Lung microvascular endothelial cell (primary cell): ENCODE results near the gene AMBRA1. TPM values are rescaled to one million over a fixed set of nuclear protein-coding genes. Genes with fewer than 3 reads are reported as not detected.
"Not testable (repeated sequence)": the region's sequence is repeated elsewhere in the genome, so short reads cannot be mapped to it uniquely, and the experiment has no call there.

ENCODE experiments used
- DNase-seq, 2 donors: peaks; one replicate each; pipeline versions ENCODE4 v3.0.0 to v3.0.0-alpha.2; 2010; ENCODE audit warnings: low read depth in 2 of 2
- total RNA-seq: library from RNA; depleted of rRNA; stranded (reverse); fragments of >200 nt; gene quantifications from 2 replicates; pipeline ENCODE4 v1.2.1, GENCODE V29; 2014

AMBRA1 gene
- total RNA-seq, 1 donor from 2014 or later, result 15.3 TPM

DNA sequence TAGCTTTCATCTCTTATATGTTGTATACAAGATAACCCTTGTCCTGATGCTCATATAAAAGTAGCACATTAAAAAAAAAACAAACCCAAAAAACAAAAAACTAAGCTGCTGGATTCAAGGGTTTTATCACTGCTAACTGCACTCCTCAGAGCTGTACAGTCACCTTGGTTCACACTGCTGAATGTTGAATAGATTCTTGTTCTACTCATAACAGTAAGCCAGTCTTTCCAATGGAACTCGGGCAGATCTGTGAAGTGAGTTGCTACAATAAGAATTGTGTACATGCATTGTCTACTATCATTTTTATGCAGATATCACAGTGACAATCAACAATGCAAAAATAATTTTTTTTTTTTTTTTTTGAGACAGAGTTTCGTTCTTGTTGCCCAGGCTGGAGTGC, 18.5 kb upstream of the AMBRA1 start:
- no peak for DNase-seq

DNA sequence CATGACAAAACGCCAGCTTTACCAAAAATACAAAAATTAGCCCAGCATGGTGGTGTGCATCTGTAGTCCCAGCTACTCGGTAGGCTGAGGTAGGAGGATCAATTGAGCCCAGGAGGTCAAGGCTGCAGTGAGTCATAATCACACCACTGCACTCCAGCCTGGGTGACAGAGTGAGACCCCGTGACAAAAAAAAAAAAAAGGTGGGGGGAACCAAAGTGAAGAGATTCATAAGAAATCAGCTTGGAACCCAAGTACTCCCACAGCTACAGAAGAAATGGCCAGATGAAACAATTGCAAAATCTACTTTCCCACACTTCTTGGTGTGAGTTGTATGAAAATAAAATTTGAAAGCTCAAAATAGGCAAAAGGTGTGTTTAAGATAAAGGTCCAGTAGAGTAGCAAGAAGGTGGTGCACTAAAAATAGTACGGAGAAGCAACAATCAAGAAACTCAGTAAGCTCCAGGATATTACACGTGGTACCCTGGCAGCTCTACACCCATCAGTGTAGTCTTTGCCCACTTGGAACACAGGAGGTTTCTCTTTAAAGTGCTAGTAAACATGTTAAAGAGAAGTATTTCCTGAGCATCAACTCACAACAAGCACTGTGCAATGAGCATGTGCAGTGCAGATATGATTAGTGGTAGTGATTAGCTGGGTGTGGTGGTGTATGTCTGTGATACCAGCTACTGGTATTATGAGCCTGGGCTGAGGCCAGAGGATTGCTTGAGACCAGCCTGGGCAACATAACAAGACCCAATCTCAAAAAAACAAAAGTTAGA, 17.9 kb upstream of the AMBRA1 start:
- no peak for DNase-seq

DNA sequence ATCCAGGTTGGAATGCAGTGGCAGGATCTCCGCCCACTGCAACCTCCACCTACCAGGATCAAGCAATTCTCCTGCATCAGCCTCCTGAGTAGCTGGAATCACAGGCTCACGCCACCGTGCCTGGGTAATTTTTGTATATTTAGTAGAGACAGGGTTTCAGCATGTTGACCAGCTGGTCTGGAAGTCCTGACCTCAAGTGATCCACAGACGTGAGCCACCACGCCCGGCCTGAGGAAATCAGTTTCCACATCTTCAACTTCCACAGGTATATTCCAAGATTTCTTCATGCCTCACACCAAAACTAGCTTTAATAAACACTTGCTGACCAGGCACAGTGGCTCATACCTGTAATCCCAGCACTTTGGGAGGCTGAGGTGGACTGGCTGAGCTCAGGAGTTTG, 15.6 kb upstream of the AMBRA1 start:
- DNase-seq, result no peak

DNA sequence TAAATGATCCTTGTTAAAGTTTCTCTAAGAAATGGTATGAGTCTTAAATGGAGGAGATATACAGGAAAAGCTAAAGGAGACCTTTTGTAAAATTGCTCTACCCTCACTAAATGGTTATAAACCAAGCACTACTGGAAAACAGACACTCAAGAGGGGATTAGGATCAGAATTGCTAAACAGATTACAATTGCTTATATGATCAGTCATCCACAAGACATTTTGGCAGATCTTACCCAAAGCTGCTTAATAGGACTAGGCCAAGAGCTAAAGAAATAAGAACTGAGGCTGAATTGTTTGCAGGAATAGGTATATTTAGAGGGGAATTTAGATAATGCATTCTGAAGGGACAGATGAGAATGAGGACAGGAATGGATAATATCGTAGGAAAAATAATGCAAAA, 13.7 kb upstream of the AMBRA1 start:
- DNase-seq, result no peak

DNA sequence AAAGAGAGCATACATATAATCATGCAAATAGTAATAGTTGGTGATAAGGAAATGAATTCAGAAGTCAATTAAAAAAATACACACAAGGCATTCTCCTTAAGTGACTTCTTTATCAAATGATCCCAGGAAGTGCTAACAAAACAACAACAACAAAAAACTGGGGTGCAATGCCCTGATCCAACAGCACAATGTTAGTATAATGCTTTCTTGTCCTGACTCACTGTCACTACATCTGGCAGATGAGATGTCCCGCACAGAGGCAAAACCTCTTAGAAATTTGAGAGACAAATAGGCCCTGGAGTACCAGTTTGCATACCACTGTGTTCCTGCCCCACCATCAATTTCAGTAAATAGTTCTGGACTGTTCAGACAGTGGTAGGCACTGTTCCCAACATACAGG, 11.0 kb upstream of the AMBRA1 start:
- DNase-seq, result no peak

DNA sequence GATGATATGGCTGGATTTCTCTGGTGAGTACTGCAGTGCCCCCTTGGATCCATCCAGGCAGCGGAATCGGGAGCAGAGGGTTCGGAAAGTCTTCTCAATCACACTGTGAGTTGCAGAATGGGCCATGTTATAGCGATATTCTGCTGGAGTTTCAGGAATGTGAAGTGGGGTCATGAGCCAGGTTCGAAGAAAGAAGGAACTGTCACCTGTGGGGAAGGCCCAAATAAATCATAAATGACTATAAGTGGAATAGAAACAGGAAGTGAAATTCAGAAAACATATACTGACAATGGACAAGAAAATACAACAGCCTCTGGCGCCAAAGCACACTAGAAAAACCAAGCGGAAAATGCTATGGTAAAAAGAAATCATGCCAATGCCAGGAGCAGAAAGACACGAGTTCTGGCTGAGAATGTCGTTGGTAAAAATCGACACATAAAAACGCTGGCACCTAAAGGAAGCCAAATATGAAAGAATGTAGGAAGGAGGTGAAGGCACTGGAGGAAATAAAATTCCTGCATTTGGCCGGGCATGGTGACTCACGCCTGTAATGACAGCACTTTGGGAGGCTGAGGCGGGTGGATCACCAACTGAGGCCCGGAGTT, 10.0 kb upstream of the AMBRA1 start:
- no peak for DNase-seq

DNA sequence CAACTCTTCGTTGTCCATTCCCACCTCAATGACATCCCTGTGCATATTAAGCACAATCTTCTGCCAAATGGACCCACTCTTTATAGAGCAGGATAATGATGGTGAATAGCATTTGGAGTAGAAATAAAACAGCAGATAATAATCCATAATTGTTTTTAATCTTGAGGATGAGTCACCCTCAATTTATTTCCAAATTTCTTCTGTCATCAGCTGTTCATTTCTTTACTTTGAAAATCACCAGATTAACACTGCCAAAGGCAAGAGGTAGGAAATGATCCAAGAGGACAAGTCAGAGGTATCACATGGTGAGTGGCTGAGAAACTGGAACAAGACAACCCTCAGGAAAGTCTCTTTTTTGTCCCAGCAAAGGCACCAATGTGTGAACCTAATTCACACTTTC, 7.3 kb upstream of the AMBRA1 start:
- peak in 1 of 2 donors; percentile 27 for DNase-seq

DNA sequence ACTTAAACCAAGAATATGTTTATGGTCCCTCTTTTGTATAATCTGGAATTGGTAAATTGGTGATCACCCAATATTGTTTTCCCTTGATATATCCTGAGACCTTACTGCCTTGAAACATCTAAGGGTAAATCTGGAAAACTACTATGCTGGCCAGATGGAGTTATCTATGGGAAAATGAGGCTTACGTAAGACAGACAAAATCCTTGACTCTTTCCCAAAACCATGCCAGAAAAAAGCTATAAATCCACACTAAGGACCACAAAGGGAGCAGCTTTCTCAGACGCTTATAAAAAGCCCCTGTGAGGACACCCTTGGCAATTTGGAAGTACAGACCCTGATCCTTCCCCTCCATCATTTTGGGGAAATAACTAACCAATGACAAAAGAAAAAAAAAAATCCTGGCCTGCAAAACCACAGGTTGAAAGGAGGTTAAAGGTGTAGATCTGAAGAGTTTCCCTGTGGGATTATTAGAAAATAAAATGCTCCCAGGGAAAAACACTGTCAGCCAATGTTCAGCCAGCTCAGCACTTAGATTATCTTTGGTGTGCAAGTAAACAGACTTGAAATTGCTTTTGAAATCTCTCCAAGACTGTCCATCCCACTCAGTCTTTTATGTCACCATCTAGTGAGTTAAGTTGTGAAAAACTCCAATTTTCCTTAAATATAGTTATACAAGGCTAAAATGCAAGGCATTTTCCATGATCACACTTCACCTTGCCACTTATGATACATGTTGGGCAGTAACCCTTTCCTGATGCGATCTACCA, 6.6 kb upstream of the AMBRA1 start:
- DNase-seq, result no peak

DNA sequence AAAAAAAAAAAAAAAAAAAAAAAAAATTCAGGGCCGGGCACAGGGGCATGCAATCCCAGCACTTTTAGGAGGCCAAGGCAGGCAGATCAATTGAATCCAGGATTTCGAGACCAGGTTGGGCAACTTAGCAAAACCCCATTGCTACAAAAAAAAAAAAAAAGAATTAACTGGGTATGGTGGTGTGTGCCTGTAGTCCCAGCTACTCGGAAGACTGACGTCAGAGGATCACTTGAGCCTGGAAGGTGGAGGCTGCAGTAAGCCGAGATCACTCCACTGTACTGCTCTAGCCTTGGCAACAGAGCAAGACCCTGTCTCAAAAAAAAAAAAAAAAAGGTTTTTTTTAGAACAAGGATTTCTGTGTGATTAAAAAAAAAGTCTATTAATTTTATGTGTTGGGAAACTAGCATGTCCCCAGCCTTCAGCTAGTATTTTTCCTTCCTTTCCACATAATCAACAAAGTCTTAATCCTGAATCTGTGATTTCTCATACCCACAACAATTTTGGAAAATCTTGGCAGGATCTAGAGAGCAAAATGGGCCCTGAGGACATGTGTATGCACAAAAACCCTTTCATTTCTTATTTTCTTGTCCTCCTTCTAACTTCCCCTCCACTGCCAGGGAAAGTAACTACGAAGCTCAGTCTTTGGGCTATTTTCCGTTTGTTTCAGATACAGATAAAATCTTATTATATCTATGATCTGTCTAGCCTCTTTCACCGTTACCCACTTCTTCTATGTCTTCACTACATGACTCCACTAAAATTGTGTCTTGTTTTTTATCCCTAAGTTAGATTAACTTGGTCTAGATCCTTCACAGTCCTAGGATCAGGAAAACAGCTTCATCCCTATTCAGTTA, 5.7 kb upstream of the AMBRA1 start:
- DNase-seq, result no peak

DNA sequence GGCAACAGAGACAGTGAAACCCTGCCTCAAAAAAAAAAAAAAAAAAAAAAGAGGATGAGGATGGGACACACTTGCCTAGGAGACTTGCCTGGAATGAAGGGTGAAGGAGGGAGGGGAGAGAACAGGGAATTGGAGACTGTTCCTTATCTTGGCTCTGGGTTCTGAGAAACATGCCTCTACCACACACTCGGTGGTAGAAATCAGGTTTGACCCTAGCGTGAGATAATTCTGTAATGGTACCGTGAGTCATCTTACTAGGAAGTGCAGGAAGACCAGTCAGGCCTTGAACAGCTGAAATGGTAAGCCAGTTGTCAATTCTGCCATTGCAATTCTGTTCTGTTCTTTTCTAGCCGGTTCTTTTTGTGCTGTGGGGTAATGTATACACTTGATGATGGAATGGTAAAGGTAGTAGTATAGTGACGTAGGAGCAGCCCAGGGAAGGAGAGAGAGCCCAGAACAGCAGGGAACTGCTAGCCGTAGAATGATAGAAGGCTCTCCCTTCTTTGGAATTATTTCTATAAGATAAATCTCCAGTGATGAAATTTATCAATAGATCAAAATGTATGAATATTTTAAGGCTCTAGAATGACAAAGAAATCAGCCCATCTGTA, 3.9 kb upstream of the AMBRA1 start:
- peak; percentile 19 to 89 for DNase-seq

DNA sequence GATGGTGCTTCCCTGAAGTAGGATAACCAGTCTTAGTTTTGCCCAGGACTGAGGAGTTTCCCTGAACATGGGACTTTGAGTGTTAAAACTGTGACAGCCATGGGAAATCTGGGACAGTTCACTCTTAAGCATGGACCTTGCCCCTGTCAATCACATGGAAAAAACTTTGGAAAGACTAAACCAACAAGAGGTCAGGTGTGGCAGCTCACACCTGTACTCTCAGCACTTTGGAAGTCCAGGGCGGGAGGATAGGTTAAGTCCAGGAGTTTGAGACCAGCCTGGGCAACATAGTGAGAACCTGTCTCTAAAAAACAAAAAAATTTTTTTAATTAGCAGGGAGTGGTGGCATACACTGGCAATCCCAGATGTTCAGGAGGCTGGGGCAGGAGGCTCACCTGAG, 3.3 kb upstream of the AMBRA1 start:
- DNase-seq, result no peak

DNA sequence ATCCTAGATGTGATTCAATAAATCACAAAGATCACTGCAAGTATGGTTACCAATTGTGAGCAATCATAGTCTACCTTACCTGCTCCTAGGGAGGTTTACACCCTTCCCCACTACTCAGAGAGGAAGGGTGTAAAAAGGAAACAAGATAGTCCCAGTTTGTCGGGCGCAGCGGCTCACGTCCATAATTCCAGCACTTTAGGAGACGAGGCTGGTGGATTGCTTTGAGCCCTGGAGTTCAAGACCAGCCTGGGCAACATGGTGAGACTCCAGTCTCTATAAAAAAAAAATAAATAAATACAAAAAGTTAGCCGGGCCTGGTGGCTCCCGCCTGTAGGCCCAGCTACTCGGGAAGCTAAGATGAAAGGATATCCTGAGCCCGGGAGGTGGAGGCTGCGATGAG, 962 bp upstream of the AMBRA1 start:
- no peak for DNase-seq

DNA sequence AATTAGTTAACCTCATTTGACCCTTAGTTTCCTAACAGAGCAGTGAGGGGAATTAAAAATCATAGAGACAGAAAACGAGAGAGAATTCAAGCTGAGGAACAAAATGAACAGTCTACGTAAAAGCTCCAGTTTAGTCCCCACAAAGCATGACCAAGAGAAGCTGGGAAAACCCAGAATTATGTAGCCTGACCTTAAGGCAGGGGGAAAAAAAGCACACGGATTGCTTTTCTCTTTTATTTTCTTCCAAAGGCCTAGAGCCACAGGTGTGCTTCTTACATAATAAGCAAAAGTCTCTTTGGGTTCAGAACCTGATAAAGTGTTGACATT, 514 bp upstream of the AMBRA1 start:
- DNase-seq, result no peak

DNA sequence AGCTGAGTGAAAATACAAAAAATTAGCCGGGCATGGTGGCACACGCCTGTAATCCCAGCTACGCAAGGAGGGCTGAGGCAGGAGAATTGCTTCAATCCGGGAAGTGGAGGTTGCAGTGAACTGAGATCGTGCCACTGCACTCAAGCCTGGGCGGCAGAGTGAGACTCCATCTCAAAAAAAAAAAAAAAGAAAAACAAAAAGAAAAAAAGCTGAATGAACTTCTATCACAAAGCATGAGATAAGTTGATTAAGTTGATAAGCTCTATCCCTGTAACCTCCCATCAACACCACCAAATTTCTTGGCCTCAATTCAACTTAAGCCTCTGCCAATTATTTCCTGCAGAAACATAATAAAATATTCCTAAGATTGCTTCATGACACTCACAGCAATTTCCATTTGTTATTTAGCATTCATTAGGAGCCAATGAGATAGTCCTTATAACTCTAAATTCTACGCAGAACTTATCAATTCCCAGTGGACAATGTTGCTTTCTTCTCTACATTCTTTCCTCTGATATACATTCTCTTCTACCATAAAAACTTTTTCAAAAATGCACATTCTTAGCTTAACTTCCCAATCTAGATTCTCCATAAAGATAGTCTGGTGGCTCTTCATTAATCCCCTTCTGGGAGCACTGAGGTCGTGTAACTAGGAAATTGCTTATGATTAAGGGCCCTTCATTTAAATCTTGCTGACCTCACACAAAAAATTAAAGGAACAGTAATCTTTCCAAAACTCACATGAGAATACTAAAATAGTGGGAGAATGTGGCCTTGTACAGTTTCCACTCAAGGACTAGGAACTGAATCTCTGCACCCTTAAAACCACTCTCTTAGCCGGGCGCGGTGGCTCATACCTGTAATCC, 2.9 kb downstream of the AMBRA1 start:
- peak; percentile 14 to 31 for DNase-seq

DNA sequence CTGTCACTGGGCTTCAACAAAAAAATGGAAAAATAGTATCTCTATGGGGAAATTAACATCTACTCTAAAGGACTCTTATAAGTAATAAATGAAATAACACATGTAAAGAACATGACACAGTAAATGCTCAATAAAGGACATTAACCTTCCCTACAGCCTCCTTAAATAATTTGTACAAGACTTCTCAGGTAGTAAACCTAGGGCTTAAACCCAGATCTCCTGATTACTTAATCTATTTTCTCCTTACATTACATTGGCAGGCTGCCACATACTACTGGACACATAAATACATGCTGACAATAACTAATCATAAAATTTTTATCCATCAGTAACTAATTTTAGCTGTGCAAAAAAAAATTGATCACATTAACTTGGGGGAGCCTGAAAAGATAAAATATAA, 4.9 kb downstream of the AMBRA1 start:
- DNase-seq, result no peak

DNA sequence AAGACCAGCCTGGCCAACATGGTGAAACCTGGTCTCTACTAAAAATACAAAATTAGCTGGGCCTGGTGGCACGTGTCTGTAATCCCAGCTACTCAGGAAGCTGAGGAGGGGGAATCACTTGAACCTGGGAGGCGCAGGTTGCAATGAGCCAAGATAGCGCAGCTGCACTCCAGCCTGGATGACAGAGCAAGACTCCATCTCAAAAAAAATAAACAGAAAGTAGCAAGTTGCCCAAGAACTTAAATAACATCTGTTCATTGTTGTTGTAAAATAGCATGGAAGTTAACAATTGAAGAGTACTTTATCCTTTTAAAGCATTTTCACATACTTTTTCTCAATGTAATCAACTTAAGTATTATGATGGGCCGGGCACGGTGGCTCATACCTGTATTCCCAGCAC, 5.7 kb downstream of the AMBRA1 start:
- DNase-seq, result no peak

DNA sequence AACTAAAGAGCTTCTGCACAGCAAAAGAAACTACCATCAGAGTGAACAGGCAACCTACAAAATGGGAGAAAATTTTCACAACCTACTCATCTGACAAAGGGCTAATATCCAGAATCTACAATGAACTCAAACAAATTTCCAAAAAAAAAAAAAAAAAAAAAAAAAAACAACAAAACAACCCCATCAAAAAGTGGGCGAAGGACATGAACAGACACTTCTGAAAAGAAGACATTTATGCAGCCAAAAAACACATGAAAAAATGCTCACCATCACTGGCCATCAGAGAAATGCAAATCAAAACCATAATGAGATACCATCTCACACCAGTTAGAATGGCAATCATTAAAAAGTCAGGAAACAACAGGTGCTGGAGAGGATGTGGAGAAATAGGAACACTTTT, 10.3 kb downstream of the AMBRA1 start:
- DNase-seq, result not testable (repeated sequence)

DNA sequence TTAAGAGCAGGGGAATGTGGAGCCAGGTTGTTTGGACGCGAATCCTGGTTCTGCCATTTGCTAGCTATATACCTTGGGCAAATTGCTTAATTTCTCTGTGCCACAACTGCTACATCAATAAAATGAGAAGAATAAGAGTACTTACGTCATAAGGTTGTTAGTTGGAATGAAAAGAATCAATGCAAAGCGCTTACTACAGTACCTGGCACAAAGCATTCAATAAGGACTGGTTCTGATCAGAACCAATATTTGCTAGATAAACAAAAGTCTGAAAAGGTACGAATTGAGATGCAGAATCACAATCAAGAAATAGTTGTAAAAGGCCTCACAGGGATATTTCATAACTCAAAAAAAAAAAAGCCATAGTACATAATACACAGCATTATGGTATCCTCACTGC, 11.2 kb downstream of the AMBRA1 start:
- DNase-seq, result no peak

DNA sequence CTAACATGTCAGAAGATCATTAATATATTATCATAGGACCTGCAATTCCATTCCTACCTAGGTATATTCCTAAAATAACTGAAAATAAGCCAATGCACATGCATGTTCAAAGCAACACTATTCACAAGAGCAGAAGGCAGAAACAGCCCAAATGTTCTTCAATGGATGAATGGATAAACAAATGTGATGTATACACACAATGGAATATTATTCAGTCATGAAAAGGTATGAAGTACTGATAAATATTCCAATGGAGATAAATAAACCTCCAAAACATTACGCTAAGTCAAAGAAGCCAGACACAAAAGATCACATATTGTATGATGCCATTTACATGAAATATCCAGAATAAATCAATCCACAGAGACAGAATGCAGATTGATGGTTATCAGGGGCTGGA, 16.8 kb downstream of the AMBRA1 start:
- no peak for DNase-seq

DNA sequence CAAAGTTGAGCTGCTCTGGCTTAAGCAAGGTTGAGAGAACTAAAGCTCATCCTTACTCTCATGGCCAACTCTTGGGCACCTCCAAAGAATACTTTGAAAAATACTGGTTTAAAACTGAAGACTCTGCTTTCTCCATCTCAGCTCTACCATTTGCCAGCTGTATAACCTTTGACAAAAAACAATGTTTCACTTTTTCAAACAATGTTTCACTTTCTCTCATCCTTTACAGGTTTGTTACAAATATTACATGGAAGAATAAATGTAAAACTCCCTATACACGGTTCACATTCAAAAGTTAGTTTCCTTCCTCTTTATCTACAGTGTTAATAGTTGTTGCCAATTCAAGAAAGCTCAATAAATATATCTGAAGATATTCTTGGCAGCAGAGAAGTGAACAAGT, 19.2 kb downstream of the AMBRA1 start:
- DNase-seq, result no peak
